Cardiac fibroblast (primary cell): ENCODE measurements around the gene S100G.
"Not testable (repeated sequence)": the region's sequence is repeated elsewhere in the genome, so short reads cannot be mapped to it uniquely, and the experiment has no call there.

Source experiments
- DNase-seq, 2 donors: peaks; one replicate each; pipeline versions ENCODE4 v3.0.0 to v3.0.0-alpha.2; 2010; ENCODE audit warnings: low read depth in 2 of 2
- H3K4me3 ChIP-seq, 2 donors: replicated peaks in 1 of 2; 1 replicate in 1 of 2; 2 replicates in 1 of 2; pipeline ENCODE4 v1.5.1; 2011; ENCODE audit warnings: low read depth in 2 of 2, low read length in 2 of 2, mild to moderate bottlenecking in 2 of 2, moderate library complexity in 1 of 2
- CTCF ChIP-seq: IDR thresholded peaks from one replicate; pipeline ENCODE4 v1.5.1; 2011; ENCODE audit warnings: low read depth, mild to moderate bottlenecking, low read length, inconsistent platforms

S100G gene

GRCh38 chrX:16649858-16650257 lies at the start of gene S100G:
TSS of gene S100G (plus strand) at chrX:16650158. CDS start at chrX:16651007, 849 bp downstream.
- H3K4me3 ChIP-seq: no peak within 1 kb of the TSS
- no peak for TF ChIP-seq CTCF
- DNase-seq: no peak

GRCh38 chrX:16601885-16602284 lies 48.1 kb upstream of the S100G start:
- no peak for TF ChIP-seq CTCF
- no peak overlapping the region for H3K4me3 ChIP-seq
- no peak for DNase-seq

GRCh38 chrX:16603235-16603634 lies 46.7 kb upstream of the S100G start:
- DNase-seq, H3K4me3 ChIP-seq: not testable (repeated sequence)

- TF ChIP-seq CTCF: no peak
- no peak overlapping the region for H3K4me3 ChIP-seq
- peak in 1 of 2 donors; percentile 33 for DNase-seq
These were observed 46.1 kb upstream of the S100G start for GRCh38 chrX:16603822-16604221.

- DNase-seq: peak in 1 of 2 donors; percentile 24
- no peak overlapping the region for H3K4me3 ChIP-seq
These were observed 45.6 kb upstream of the S100G start for GRCh38 chrX:16604337-16604736.

GRCh38 chrX:16606142-16606720 lies 43.7 kb upstream of the S100G start:
- DNase-seq: no peak
- TF ChIP-seq CTCF: no peak
- no peak overlapping the region for H3K4me3 ChIP-seq

More at GRCh38 chrX:16604337-16604736, 45.6 kb upstream of the S100G start:
- TF ChIP-seq CTCF: no peak

- peak in 1 of 2 donors; percentile 82 for DNase-seq
- no peak overlapping the region for H3K4me3 ChIP-seq
These were observed 39.8 kb upstream of the S100G start for GRCh38 chrX:16610121-16610621.

GRCh38 chrX:16610654-16611053 lies 39.3 kb upstream of the S100G start:
- H3K4me3 ChIP-seq, DNase-seq: not testable (repeated sequence)

More at GRCh38 chrX:16610121-16610621, 39.8 kb upstream of the S100G start:
- TF ChIP-seq CTCF: no peak
